HepG2 (cell line): ENCODE data around the gene FAM110A. TPM values are rescaled to one million over a fixed set of nuclear protein-coding genes. Genes with fewer than 3 reads are reported as not detected.

Experiments
- ATAC-seq: fragments of 200-7000 bp; cut with Tn5 transposase; 3 replicates; pipeline ENCODE4 v1.9.1; 2020; ENCODE audit warnings: mild to moderate bottlenecking, moderate library complexity
- BruUV-seq: library from RNA; stranded (reverse); fragments of 400-500 nt; replicated peaks from 2 replicates; lab custom pipeline; 2021; lab: Mats Ljungman, UMichigan
- CTCF ChIA-PET: fragments of 300-600 bp; formaldehyde crosslinking; extraction: SDS; loops from one replicate; lab custom pipeline; 2021; ENCODE audit warnings: low total read pairs, inconsistent platforms, low intra/inter-chr PET ratio; lab: Yijun Ruan, JAX
- POLR2A ChIA-PET: fragments of 350-600 bp; sonication (Branson Sonifier 250); formaldehyde crosslinking; loops from one replicate; lab custom pipeline; 2020; ENCODE audit warnings: antibody characterized with exemption, inconsistent platforms; lab: Yijun Ruan, JAX
- DNase-seq: peaks from one replicate; pipeline ENCODE4 v3.0.0-alpha.2; 2015; ENCODE audit warnings: low spot score
- FAIRE-seq: peaks from 3 replicates; lab custom pipeline; 2011; peaks lifted over from hg19 to GRCh38; lab: Jason Lieb, UNC
- H2AFZ ChIP-seq: one replicate; pipeline ENCODE4 v1.6.1; 2011; ENCODE audit warnings: low read length, inconsistent platforms
- H3K27ac ChIP-seq: fragments of 300-600 bp; 3 replicates; pipeline ENCODE4 v1.8.0; 2011; ENCODE audit warnings: mixed run types, mild to moderate bottlenecking, mixed read lengths, low read length, inconsistent platforms; ENCODE audit not compliant: insufficient read depth; ENCODE audit errors: extremely low read length
- H3K27me3 ChIP-seq, 2 experiments: fragments of 200-600 bp in 1 of 2; 2 replicates in 1 of 2; 3 replicates in 1 of 2; pipeline versions ENCODE4 v1.6.0 to v1.8.0; 2011; ENCODE audit warnings: low read length in 2 of 2, mild to moderate bottlenecking in 2 of 2, moderate library complexity in 2 of 2, inconsistent platforms in 1 of 2; ENCODE audit not compliant: insufficient read depth in 2 of 2, control insufficient read depth in 1 of 2
- H3K36me3 ChIP-seq, 2 experiments: fragments of 200-600 bp in 1 of 2; replicated peaks in 1 of 2; 2 replicates in 1 of 2; 3 replicates in 1 of 2; pipeline versions ENCODE4 v1.5.1 to v1.8.0; 2011; ENCODE audit warnings: low read length in 2 of 2, inconsistent platforms in 1 of 2; ENCODE audit not compliant: insufficient read depth in 2 of 2, control insufficient read depth in 1 of 2
- H3K4me1 ChIP-seq: 2 replicates; pipeline ENCODE4 v1.5.1; 2012; ENCODE audit warnings: low read length, inconsistent platforms; ENCODE audit not compliant: insufficient read depth
- H3K4me2 ChIP-seq: 2 replicates; pipeline ENCODE4 v1.6.0; 2011; ENCODE audit warnings: low read depth, low read length, inconsistent platforms
- H3K4me3 ChIP-seq, 3 experiments: fragments of 200-600 bp in 1 of 3; sonication (generic), shearing (Covaris generic) in 1 of 3; replicated peaks in 1 of 3; 2 replicates each; pipeline ENCODE4 v1.5.1; 2011 to 2016; ENCODE audit warnings: low read length in 3 of 3, inconsistent platforms in 2 of 3, low read depth in 2 of 3, mild to moderate bottlenecking in 2 of 3, control low read depth in 1 of 3, mixed read lengths in 1 of 3; ENCODE audit not compliant: insufficient read depth in 1 of 3
- H3K79me2 ChIP-seq: one replicate; pipeline ENCODE4 v1.6.1; 2011; ENCODE audit warnings: low read length, inconsistent platforms; ENCODE audit not compliant: insufficient read depth
- H3K9ac ChIP-seq: 2 replicates; pipeline ENCODE4 v1.6.0; 2011; ENCODE audit warnings: mild to moderate bottlenecking, low read depth, low read length, inconsistent platforms; ENCODE audit not compliant: insufficient read depth
- H3K9me3 ChIP-seq: 2 replicates; pipeline ENCODE4 v1.5.1; 2012; ENCODE audit warnings: mild to moderate bottlenecking, low read length
- H4K20me1 ChIP-seq: 2 replicates; pipeline ENCODE4 v1.6.0; 2011; ENCODE audit warnings: inconsistent platforms, mild to moderate bottlenecking, low read length, moderate library complexity; ENCODE audit not compliant: insufficient read depth
- CREM ChIP-seq, 2 experiments: sonication (generic) in 1 of 2; formaldehyde crosslinking in 1 of 2; IDR thresholded peaks; 2 replicates each; pipeline versions ENCODE4 v1.4.0 to v1.6.1; 2016 to 2020; ENCODE audit warnings: antibody characterized with exemption in 1 of 2, mild to moderate bottlenecking in 1 of 2, missing genetic modification reagents in 1 of 2
- ETS1 ChIP-seq: sonication (generic); formaldehyde crosslinking; IDR thresholded peaks from 2 replicates; pipeline ENCODE4 v1.4.0; 2020; ENCODE audit warnings: missing genetic modification reagents
- FOXO4 ChIP-seq: sonication (generic); formaldehyde crosslinking; conservative IDR thresholded peaks from 2 replicates; pipeline ENCODE4 v1.8.1; 2023; ENCODE audit warnings: missing genetic modification reagents
- NFATC3 ChIP-seq: sonication (generic); formaldehyde crosslinking; IDR thresholded peaks from 2 replicates; pipeline ENCODE4 v1.5.1; 2020; ENCODE audit warnings: mild to moderate bottlenecking, missing genetic modification reagents
- NFE2 ChIP-seq: sonication (generic); formaldehyde crosslinking; IDR thresholded peaks from 2 replicates; pipeline ENCODE4 v1.4.0; 2020; ENCODE audit warnings: missing genetic modification reagents
- NR2F6 ChIP-seq, 2 experiments: IDR thresholded peaks; 2 replicates each; pipeline ENCODE4 v1.6.1; 2016; ENCODE audit warnings: antibody characterized with exemption in 1 of 2, mild to moderate bottlenecking in 1 of 2
- SETDB1 ChIP-seq: sonication (generic); formaldehyde crosslinking; IDR thresholded peaks from 2 replicates; pipeline ENCODE4 v1.5.1; 2020; ENCODE audit warnings: missing genetic modification reagents, mild to moderate bottlenecking, borderline replicate concordance
- SKIL ChIP-seq: sonication (generic); formaldehyde crosslinking; IDR thresholded peaks from 2 replicates; pipeline ENCODE4 v1.8.0; 2022; ENCODE audit warnings: missing genetic modification reagents, mild to moderate bottlenecking, moderate library complexity, borderline replicate concordance
- TBX2 ChIP-seq: sonication (generic); formaldehyde crosslinking; IDR thresholded peaks from 2 replicates; pipeline ENCODE4 v1.5.0; 2020; ENCODE audit warnings: missing genetic modification reagents, mild to moderate bottlenecking, borderline replicate concordance
- ZBTB1 ChIP-seq: sonication (generic); formaldehyde crosslinking; IDR thresholded peaks from 2 replicates; pipeline ENCODE4 v1.4.0; 2020; ENCODE audit warnings: missing genetic modification reagents, borderline replicate concordance
- ZNF253 ChIP-seq: sonication (generic); formaldehyde crosslinking; IDR thresholded peaks from 2 replicates; pipeline ENCODE4 v1.8.0; 2022; ENCODE audit warnings: mild to moderate bottlenecking, missing genetic modification reagents, borderline replicate concordance
- ZNF383 ChIP-seq: sonication (generic); formaldehyde crosslinking; IDR thresholded peaks from 2 replicates; pipeline ENCODE4 v1.4.0; 2020; ENCODE audit warnings: missing genetic modification reagents, mild to moderate bottlenecking, borderline replicate concordance
- ZNF639 ChIP-seq: conservative IDR thresholded peaks from 2 replicates; pipeline ENCODE4 v1.6.1; 2018; ENCODE audit warnings: missing genetic modification reagents
- ZNF652 ChIP-seq: IDR thresholded peaks from 2 replicates; pipeline ENCODE4 v1.6.1; 2016; ENCODE audit warnings: low read depth, borderline replicate concordance
- ZNF713 ChIP-seq: sonication (generic); formaldehyde crosslinking; IDR thresholded peaks from 2 replicates; pipeline ENCODE4 v1.4.0; 2020; ENCODE audit warnings: mild to moderate bottlenecking, missing genetic modification reagents
- ZNF749 ChIP-seq: sonication (generic); formaldehyde crosslinking; IDR thresholded peaks from 2 replicates; pipeline ENCODE4 v1.8.0; 2022; ENCODE audit warnings: mild to moderate bottlenecking, missing genetic modification reagents, moderate library complexity, borderline replicate concordance
- ZNF792 ChIP-seq: IDR thresholded peaks from 2 replicates; pipeline ENCODE4 v1.6.1; 2016
- WGBS: methylation state at CpG from one replicate; pipeline ENCODE4 v1.1.6; 2017; ENCODE audit warnings: low lambda C conversion rate; 5-methylcytosine and 5-hydroxymethylcytosine counted together
- in situ Hi-C: cut with HindIII; loops from 2 replicates; pipeline ENCODE4 v1.10.0; 2017; ENCODE audit warnings: low pct_unique_long_range_greater_than_20kb; ENCODE audit not compliant: extremely low pct_ligation_motif_present
- intact Hi-C: fragments of 100-400 bp; cut with micrococcal nuclease; formaldehyde crosslinking; loops from one replicate; pipeline ENCODE4 v1.10.0; 2022; ENCODE audit not compliant: unreplicated experiment
- polyA plus RNA-seq, 8 experiments: library from polyadenylated mRNA; depleted of rRNA in 3 of 8; stranded (reverse) in 7 of 8; unstranded in 1 of 8; fragments of >200 nt; fragmentation: Illumina TruSeq in 4 of 8; extraction: Trizol in 4 of 8; gene quantifications; 2 replicates each; pipeline versions ENCODE4 v1.2.1 to v1.2.3, GENCODE V29; 2011 to 2016; ENCODE audit warnings: low read depth in 4 of 8, missing spikeins in 1 of 8, mixed read lengths in 1 of 8; ENCODE audit not compliant: insufficient read depth in 1 of 8
- total RNA-seq, 5 experiments: library from RNA; depleted of rRNA; stranded (reverse); fragments of >200 nt; fragmentation: Illumina TruSeq; extraction: Trizol; gene quantifications; 2 replicates each; pipeline ENCODE4 v1.2.3, GENCODE V29; 2016; ENCODE audit warnings: low read depth in 1 of 5

FAM110A gene
- total and polyA plus RNA-seq, 2 of the 13 experiments (the other 11 are each of a cell fraction or from before 2014, with no cell fraction given) = 1.9 TPM

- no peak for DNase-seq
- TF ChIP-seq NR2F6 (IDR thresholded peaks at IDR 0.05) (no peak), NR2F6 (CRISPR knock-in tag; IDR thresholded peaks at IDR 0.05) (no peak), ZNF792 (CRISPR knock-in tag) (no peak), FOXO4 (CRISPR knock-in tag) (no peak), NFATC3 (CRISPR knock-in tag) (no peak), ZNF253 (no peak), CREM (IDR thresholded peaks at IDR 0.05) (no peak), CREM (CRISPR knock-in tag; IDR thresholded peaks at IDR 0.05) (no peak), SKIL (CRISPR knock-in tag) (no peak), ZNF383 (CRISPR knock-in tag) (no peak), ETS1 (CRISPR knock-in tag) (no peak), ZNF639 (CRISPR knock-in tag) (no peak), ZNF652 (CRISPR knock-in tag) (no peak), NFE2 (CRISPR knock-in tag) (no peak), ZNF749 (CRISPR knock-in tag) (no peak), TBX2 (CRISPR knock-in tag) (no peak), ZBTB1 (no peak), SETDB1 (CRISPR knock-in tag) (no peak), ZNF713 (no peak)
- 3% methylated on average over 8 of the region's 10 CpGs for WGBS
These were observed 40.5 kb downstream of the FAM110A start for GRCh38 chr20:873875-874607.

More at GRCh38 chr20:873875-874607, 40.5 kb downstream of the FAM110A start:
- Histone ChIP-seq H3K4me1 (no peaks in the 10 kb centered on the region), H3K4me2 (no peak overlapping the region), H3K4me3 (no peak overlapping the region), H3K9ac (no peak overlapping the region), H3K27me3 (no peaks in the 10 kb centered on the region), H4K20me1 (no peaks in the 10 kb centered on the region; the same call in 1 of the 2 replicates), H3K36me3 (no peaks in the 10 kb centered on the region), H3K79me2 (no peaks in the 10 kb centered on the region), H2AFZ (no peak overlapping the region), H3K27ac (no peak overlapping the region), H3K9me3 (no peaks in the 10 kb centered on the region)
- intact Hi-C loops = no loop called here
- FAIRE-seq (no peak), ATAC-seq (no peak)
- no TSS peak for BruUV-seq
- ChIA-PET POLR2A (no interaction called here), CTCF (no interaction called here)
- in situ Hi-C loops = no loop called here
